Thyroid gland (tissue), 4 donors: ENCODE data around the gene ADGRD1.

ENCODE experiments used
- CTCF ChIP-seq, 6 experiments: fragments of 200-600 bp in 3 of 6; fragments of 450-650 bp in 3 of 6; sonication (generic) in 3 of 6; IDR thresholded peaks; one replicate each; pipeline ENCODE4 v1.5.1; 2016 to 2019; ENCODE audit warnings: antibody characterized with exemption in 6 of 6, mild to moderate bottlenecking in 2 of 6, inconsistent platforms in 1 of 6, moderate library complexity in 1 of 6
- POLR2A ChIP-seq, 2 donors: fragments of 450-650 bp; IDR thresholded peaks; one replicate each; pipeline ENCODE4 v1.6.1; 2017; ENCODE audit warnings: antibody characterized with exemption in 2 of 2, mild to moderate bottlenecking in 2 of 2, moderate library complexity in 1 of 2

GRCh38 chr12:130916241-130916911 is 37.3 kb upstream of the ADGRD1 start:
- TF ChIP-seq POLR2A (IDR thresholded peaks at IDR 0.05) (no peak), CTCF (IDR thresholded peaks at IDR 0.05) (peak; percentile 95 to 99 (median 98))
